IMR-90 (cell line): ENCODE data around the gene SEC14L1. TPM values are rescaled to one million over a fixed set of nuclear protein-coding genes. Genes with fewer than 3 reads are reported as not detected.

Experiments
- ATAC-seq: fragments of 200-7000 bp; cut with Tn5 transposase; 2 replicates; pipeline ENCODE4 v1.9.1; 2020; ENCODE audit warnings: low read depth, mild to moderate bottlenecking, moderate library complexity
- BruUV-seq: library from RNA; stranded (reverse); fragments of 400-500 nt; replicated peaks from 2 replicates; lab custom pipeline; 2021; lab: Mats Ljungman, UMichigan
- CTCF ChIA-PET: fragments of 300-600 bp; formaldehyde crosslinking; extraction: SDS; loops from one replicate; lab custom pipeline; 2021; ENCODE audit warnings: antibody characterized with exemption; lab: Yijun Ruan, JAX
- POLR2A ChIA-PET: fragments of 300-600 bp; sonication (Branson Sonifier 250); formaldehyde crosslinking; loops from one replicate; lab custom pipeline; 2022; ENCODE audit warnings: antibody characterized with exemption; ENCODE audit not compliant: unreplicated experiment; lab: Charles Lee
- DNase-seq: peaks from one replicate; pipeline ENCODE4 v3.0.0; 2013
- H2AFZ ChIP-seq: replicated peaks from 2 replicates; pipeline ENCODE3; 2013; ENCODE audit warnings: low read length, mild to moderate bottlenecking; ENCODE audit not compliant: poor library complexity
- H2AK5ac ChIP-seq: 2 replicates; pipeline ENCODE4 v1.6.1; 2013; ENCODE audit warnings: low read depth, low read length, inconsistent platforms
- H2AK9ac ChIP-seq: replicated peaks from 2 replicates; pipeline ENCODE3; 2013; ENCODE audit warnings: mild to moderate bottlenecking, low read depth, low read length, moderate library complexity; ENCODE audit not compliant: poor library complexity
- H2BK120ac ChIP-seq: 2 replicates; pipeline ENCODE4 v1.6.1; 2013; ENCODE audit warnings: low read depth, low read length, inconsistent platforms
- H2BK15ac ChIP-seq: 3 replicates; pipeline ENCODE4 v1.6.1; 2013; ENCODE audit warnings: low read depth, low read length, inconsistent platforms
- H2BK20ac ChIP-seq: 2 replicates; pipeline ENCODE4 v1.6.1; 2013; ENCODE audit warnings: low read depth, mild to moderate bottlenecking, inconsistent platforms, low read length, moderate library complexity
- H2BK5ac ChIP-seq: 2 replicates; pipeline ENCODE4 v1.6.1; 2013; ENCODE audit warnings: mild to moderate bottlenecking, low read depth, low read length, inconsistent platforms; ENCODE audit not compliant: poor library complexity, severe bottlenecking
- H3K14ac ChIP-seq: replicated peaks from 2 replicates; pipeline ENCODE4 v1.6.1; 2013; ENCODE audit warnings: low read depth, low read length, inconsistent platforms
- H3K18ac ChIP-seq: 2 replicates; pipeline ENCODE4 v1.6.1; 2013; ENCODE audit warnings: low read depth, low read length, control low read depth
- H3K23ac ChIP-seq: 2 replicates; pipeline ENCODE4 v1.6.1; 2013; ENCODE audit warnings: low read depth, low read length, inconsistent platforms
- H3K27ac ChIP-seq: 2 replicates; pipeline ENCODE4 v1.5.1; 2013; ENCODE audit warnings: mild to moderate bottlenecking, control low read depth, low read length; ENCODE audit not compliant: insufficient read depth
- H3K27me3 ChIP-seq: 2 replicates; pipeline ENCODE4 v1.6.1; 2013; ENCODE audit warnings: low read length; ENCODE audit not compliant: control insufficient read depth, insufficient read depth
- H3K36me3 ChIP-seq: 2 replicates; pipeline ENCODE4 v1.6.1; 2013; ENCODE audit warnings: low read length, mixed read lengths; ENCODE audit not compliant: control insufficient read depth, insufficient read depth
- H3K4ac ChIP-seq: 2 replicates; pipeline ENCODE4 v1.6.1; 2013; ENCODE audit warnings: low read depth, low read length, inconsistent platforms
- H3K4me1 ChIP-seq: 2 replicates; pipeline ENCODE4 v1.6.1; 2013; ENCODE audit warnings: low read length, mixed read lengths; ENCODE audit not compliant: control insufficient read depth, insufficient read depth
- H3K4me2 ChIP-seq: 2 replicates; pipeline ENCODE4 v1.6.1; 2013; ENCODE audit warnings: low read depth, mild to moderate bottlenecking, control low read depth, low read length, moderate library complexity
- H3K4me3 ChIP-seq: 2 replicates; pipeline ENCODE4 v1.5.1; 2013; ENCODE audit warnings: low read depth, mild to moderate bottlenecking, control low read depth, low read length, moderate library complexity; ENCODE audit not compliant: insufficient read depth
- H3K56ac ChIP-seq: 2 replicates; pipeline ENCODE4 v1.6.1; 2013; ENCODE audit warnings: low read length, inconsistent platforms; ENCODE audit not compliant: insufficient read depth; ENCODE audit errors: extremely low read depth
- H3K79me1 ChIP-seq, 2 experiments: 2 replicates each; pipeline ENCODE4 v1.6.1; 2013; ENCODE audit warnings: low read length in 2 of 2, inconsistent platforms in 1 of 2, low read depth in 1 of 2
- H3K9ac ChIP-seq: 2 replicates; pipeline ENCODE4 v1.6.1; 2013; ENCODE audit warnings: low read depth, low read length, control low read depth
- H3K9me1 ChIP-seq: 2 replicates; pipeline ENCODE4 v1.6.1; 2013; ENCODE audit warnings: low read length, inconsistent platforms; ENCODE audit not compliant: insufficient read depth
- H3K9me3 ChIP-seq: 2 replicates; pipeline ENCODE4 v1.6.1; 2013; ENCODE audit warnings: low read length; ENCODE audit not compliant: control insufficient read depth, insufficient read depth
- H4K20me1 ChIP-seq: 2 replicates; pipeline ENCODE4 v1.6.1; 2013; ENCODE audit warnings: low read length, inconsistent platforms; ENCODE audit not compliant: insufficient read depth
- H4K5ac ChIP-seq: 2 replicates; pipeline ENCODE4 v1.6.1; 2013; ENCODE audit warnings: mild to moderate bottlenecking, low read depth, low read length, control low read depth
- H4K8ac ChIP-seq, 2 experiments: 2 replicates each; pipeline ENCODE4 v1.6.1; 2013; ENCODE audit warnings: low read depth in 2 of 2, low read length in 2 of 2, control low read depth in 1 of 2, inconsistent platforms in 1 of 2
- H4K91ac ChIP-seq: 2 replicates; pipeline ENCODE4 v1.6.1; 2013; ENCODE audit warnings: low read depth, low read length, inconsistent platforms; ENCODE audit not compliant: insufficient read depth
- BHLHE40 ChIP-seq: fragments of 150-350 bp; IDR thresholded peaks from 2 replicates; pipeline ENCODE4 v1.6.1; 2016; ENCODE audit warnings: mild to moderate bottlenecking, low read depth, low read length
- CEBPB ChIP-seq: IDR thresholded peaks from 2 replicates; pipeline ENCODE4 v1.6.1; 2012; ENCODE audit warnings: low read depth, low read length, improper control_type of control experiment
- CHD1 ChIP-seq: IDR thresholded peaks from 2 replicates; pipeline ENCODE4 v1.6.1; 2012; ENCODE audit warnings: low read depth, low read length, improper control_type of control experiment
- NFE2L2 ChIP-seq: fragments of 150-350 bp; IDR thresholded peaks from 2 replicates; pipeline ENCODE4 v1.6.1; 2016; ENCODE audit warnings: low read depth, mild to moderate bottlenecking, low read length
- SMC3 ChIP-seq: fragments of 150-350 bp; IDR thresholded peaks from 2 replicates; pipeline ENCODE4 v1.6.1; 2016; ENCODE audit warnings: low read depth, mild to moderate bottlenecking, antibody characterized with exemption, low read length, moderate library complexity
- WGBS, 2 experiments: methylation state at CpG; one replicate each; pipeline versions ENCODE4 v1.1.5 to v1.1.7; 2013; ENCODE audit warnings: missing lambda C conversion rate in 2 of 2; ENCODE audit not compliant: insufficient read length in 1 of 2; ENCODE audit errors: extremely low coverage in 2 of 2; 5-methylcytosine and 5-hydroxymethylcytosine counted together
- dilution Hi-C: fragments of 300-500 bp; cut with HindIII; formaldehyde crosslinking; loops from one replicate; pipeline ENCODE4 v1.14.3; 2018; ENCODE audit warnings: low sequenced_read_pairs; ENCODE audit not compliant: unreplicated experiment
- in situ Hi-C: fragments of 300-500 bp; cut with MboI; formaldehyde crosslinking; loops from 3 replicates; pipeline ENCODE4 v1.14.3; 2019; ENCODE audit warnings: low sequenced_read_pairs, inconsistent platforms, mixed read lengths
- intact Hi-C: fragments of 100-400 bp; cut with micrococcal nuclease; formaldehyde crosslinking; loops from 2 replicates; pipeline ENCODE4 v1.10.0; 2022
- polyA plus RNA-seq, 3 experiments: library from polyadenylated mRNA; depleted of rRNA; stranded (reverse); fragments of >200 nt; gene quantifications; 2 replicates each; pipeline ENCODE4 v1.2.3, GENCODE V29; 2012; ENCODE audit warnings: low replicate concordance in 1 of 3
- total RNA-seq: library from RNA; depleted of rRNA; stranded (reverse); fragments of >200 nt; gene quantifications from 2 replicates; pipeline ENCODE4 v1.2.3, GENCODE V29; 2012
- TF ChIP-seq, protein P1 (sequence below): fragments of 150-350 bp; IDR thresholded peaks from 2 replicates; pipeline ENCODE4 v1.6.1; 2017; ENCODE audit warnings: mild to moderate bottlenecking, antibody characterized with exemption, low read length, low read depth

SEC14L1 gene
- total and polyA plus RNA-seq, 2 of the 4 experiments (the other 2 are of a cell fraction): 24.9 to 35.8 TPM

- Histone ChIP-seq H3K9me1 (no peaks in the 10 kb centered on the region; the same call in 1 of the 2 replicates), H3K9me3 (no peaks in the 10 kb centered on the region), H3K27ac (no peak overlapping the region), H2AK5ac (no peak overlapping the region), H2BK120ac (no peak overlapping the region), H3K4me3 (no peak overlapping the region), H3K56ac (no peak overlapping the region), H2AK9ac (no peak overlapping the region), H2AFZ (no peak overlapping the region), H3K36me3 (peaks cover 66% of the 10 kb centered on the region), H4K5ac (no peak overlapping the region), H2BK15ac (no peak overlapping the region), H3K18ac (no peak overlapping the region), H3K79me1 (peaks cover 5 to 43% of the 10 kb centered on the region in 2 experiments; a peak in 3 of 4 replicates), H4K91ac (no peak overlapping the region), H3K27me3 (no peaks in the 10 kb centered on the region), H3K14ac (no peak overlapping the region), H2BK5ac (no peak overlapping the region), H3K4ac (no peak overlapping the region), H4K20me1 (peaks cover 8% of the 10 kb centered on the region), H3K4me2 (no peak overlapping the region), H3K23ac (no peak overlapping the region), H2BK20ac (no peak overlapping the region), H3K4me1 (no peaks in the 10 kb centered on the region; the same call in 1 of the 2 replicates), H3K9ac (no peak overlapping the region), H4K8ac (no peak overlapping the region)
- BruUV-seq: no TSS peak
- in situ Hi-C loops: no loop called here
- ChIA-PET POLR2A (no interaction called here), CTCF (no interaction called here)
- TF ChIP-seq CEBPB (no peak), SMC3 (no peak), BHLHE40 (no peak), NFE2L2 (no peak), CHD1 (no peak)
- TF ChIP-seq, protein P1, sequence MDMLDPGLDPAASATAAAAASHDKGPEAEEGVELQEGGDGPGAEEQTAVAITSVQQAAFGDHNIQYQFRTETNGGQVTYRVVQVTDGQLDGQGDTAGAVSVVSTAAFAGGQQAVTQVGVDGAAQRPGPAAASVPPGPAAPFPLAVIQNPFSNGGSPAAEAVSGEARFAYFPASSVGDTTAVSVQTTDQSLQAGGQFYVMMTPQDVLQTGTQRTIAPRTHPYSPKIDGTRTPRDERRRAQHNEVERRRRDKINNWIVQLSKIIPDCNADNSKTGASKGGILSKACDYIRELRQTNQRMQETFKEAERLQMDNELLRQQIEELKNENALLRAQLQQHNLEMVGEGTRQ: no peak
- no peak for DNase-seq
- dilution Hi-C loops: no loop called here
- intact Hi-C loops: no loop called here
- 98% methylated on average over 8 of the region's 21 CpGs; no CpG with 5 or more reads in 1 of the 2 experiments for whole genome bisulfite sequencing, 2 experiments
- no peak for ATAC-seq
These were observed 71.5 kb downstream of the SEC14L1 start for GRCh38 chr17:77212081-77212832.
